HL-60 (cell line): Measurements from ENCODE around the gene FAM222B.

Experiments
- GABPA ChIP-seq: IDR thresholded peaks from 2 replicates; pipeline ENCODE4 v1.6.1; 2012; ENCODE audit warnings: low read depth
- POLR2AphosphoS5 ChIP-seq: IDR thresholded peaks from 2 replicates; pipeline ENCODE4 v1.6.1; 2012; ENCODE audit warnings: low read depth
- TF ChIP-seq, protein P1 (sequence below): IDR thresholded peaks from one replicate; pipeline ENCODE4 v1.5.1; 2011; ENCODE audit warnings: low read length, control low read depth, inconsistent platforms; ENCODE audit not compliant: insufficient read depth
- TF ChIP-seq, protein P2 (sequence below): IDR thresholded peaks from 2 replicates; pipeline ENCODE4 v1.6.1; 2012; ENCODE audit warnings: low read depth; ENCODE audit not compliant: insufficient replicate concordance

DNA sequence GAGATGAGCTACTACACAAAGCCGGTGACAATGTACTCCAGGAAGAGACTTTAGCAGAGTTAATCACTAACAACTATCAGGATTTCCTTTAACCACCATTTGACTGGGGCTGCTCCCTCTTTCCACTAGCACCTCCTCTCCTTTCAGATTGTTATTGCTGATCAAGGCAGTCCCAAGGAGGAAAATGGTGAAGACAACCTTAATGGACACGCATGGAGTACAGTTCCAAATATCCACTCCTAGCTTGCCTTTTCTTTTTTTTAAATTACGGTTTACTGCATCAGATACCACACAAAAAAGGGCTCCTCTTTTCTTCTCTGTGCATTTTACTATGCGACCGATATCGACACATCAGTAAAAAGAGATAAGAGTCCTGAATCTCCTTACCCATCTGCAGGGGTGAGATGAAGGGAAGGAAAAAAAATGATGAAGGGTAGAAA lies 30.9 kb downstream of the FAM222B start:
- TF ChIP-seq, protein P1, sequence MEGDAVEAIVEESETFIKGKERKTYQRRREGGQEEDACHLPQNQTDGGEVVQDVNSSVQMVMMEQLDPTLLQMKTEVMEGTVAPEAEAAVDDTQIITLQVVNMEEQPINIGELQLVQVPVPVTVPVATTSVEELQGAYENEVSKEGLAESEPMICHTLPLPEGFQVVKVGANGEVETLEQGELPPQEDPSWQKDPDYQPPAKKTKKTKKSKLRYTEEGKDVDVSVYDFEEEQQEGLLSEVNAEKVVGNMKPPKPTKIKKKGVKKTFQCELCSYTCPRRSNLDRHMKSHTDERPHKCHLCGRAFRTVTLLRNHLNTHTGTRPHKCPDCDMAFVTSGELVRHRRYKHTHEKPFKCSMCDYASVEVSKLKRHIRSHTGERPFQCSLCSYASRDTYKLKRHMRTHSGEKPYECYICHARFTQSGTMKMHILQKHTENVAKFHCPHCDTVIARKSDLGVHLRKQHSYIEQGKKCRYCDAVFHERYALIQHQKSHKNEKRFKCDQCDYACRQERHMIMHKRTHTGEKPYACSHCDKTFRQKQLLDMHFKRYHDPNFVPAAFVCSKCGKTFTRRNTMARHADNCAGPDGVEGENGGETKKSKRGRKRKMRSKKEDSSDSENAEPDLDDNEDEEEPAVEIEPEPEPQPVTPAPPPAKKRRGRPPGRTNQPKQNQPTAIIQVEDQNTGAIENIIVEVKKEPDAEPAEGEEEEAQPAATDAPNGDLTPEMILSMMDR, result no peak
- TF ChIP-seq GABPA (no peak), POLR2AphosphoS5 (no peak)
- TF ChIP-seq, protein P2, sequence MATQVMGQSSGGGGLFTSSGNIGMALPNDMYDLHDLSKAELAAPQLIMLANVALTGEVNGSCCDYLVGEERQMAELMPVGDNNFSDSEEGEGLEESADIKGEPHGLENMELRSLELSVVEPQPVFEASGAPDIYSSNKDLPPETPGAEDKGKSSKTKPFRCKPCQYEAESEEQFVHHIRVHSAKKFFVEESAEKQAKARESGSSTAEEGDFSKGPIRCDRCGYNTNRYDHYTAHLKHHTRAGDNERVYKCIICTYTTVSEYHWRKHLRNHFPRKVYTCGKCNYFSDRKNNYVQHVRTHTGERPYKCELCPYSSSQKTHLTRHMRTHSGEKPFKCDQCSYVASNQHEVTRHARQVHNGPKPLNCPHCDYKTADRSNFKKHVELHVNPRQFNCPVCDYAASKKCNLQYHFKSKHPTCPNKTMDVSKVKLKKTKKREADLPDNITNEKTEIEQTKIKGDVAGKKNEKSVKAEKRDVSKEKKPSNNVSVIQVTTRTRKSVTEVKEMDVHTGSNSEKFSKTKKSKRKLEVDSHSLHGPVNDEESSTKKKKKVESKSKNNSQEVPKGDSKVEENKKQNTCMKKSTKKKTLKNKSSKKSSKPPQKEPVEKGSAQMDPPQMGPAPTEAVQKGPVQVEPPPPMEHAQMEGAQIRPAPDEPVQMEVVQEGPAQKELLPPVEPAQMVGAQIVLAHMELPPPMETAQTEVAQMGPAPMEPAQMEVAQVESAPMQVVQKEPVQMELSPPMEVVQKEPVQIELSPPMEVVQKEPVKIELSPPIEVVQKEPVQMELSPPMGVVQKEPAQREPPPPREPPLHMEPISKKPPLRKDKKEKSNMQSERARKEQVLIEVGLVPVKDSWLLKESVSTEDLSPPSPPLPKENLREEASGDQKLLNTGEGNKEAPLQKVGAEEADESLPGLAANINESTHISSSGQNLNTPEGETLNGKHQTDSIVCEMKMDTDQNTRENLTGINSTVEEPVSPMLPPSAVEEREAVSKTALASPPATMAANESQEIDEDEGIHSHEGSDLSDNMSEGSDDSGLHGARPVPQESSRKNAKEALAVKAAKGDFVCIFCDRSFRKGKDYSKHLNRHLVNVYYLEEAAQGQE, result no peak
